A549 (cell line): ENCODE data around the gene AXIN2. TPM values are rescaled to one million over a fixed set of nuclear protein-coding genes. Genes with fewer than 3 reads are reported as not detected.

Experiments
- ATAC-seq, 2 experiments: fragments of 200-7000 bp in 1 of 2; fragments of >200 bp in 1 of 2; cut with Nextera tagmentation in 1 of 2; cut with Tn5 transposase in 1 of 2; 3 replicates each; pipeline versions ENCODE4 v1.8.0 to v1.9.1; 2018 to 2020; ENCODE audit warnings: mild to moderate bottlenecking in 1 of 2, moderate library complexity in 1 of 2
- CTCF ChIA-PET: fragments of 300-600 bp; sonication (Branson Sonifier 250); formaldehyde crosslinking; extraction: SDS; loops from one replicate; lab custom pipeline; 2021; ENCODE audit warnings: antibody characterized with exemption, inconsistent platforms; lab: Yijun Ruan, JAX
- POLR2A ChIA-PET: fragments of 350-600 bp; formaldehyde crosslinking; extraction: SDS; loops from one replicate; lab custom pipeline; 2021; ENCODE audit warnings: antibody characterized with exemption, inconsistent platforms; lab: Yijun Ruan, JAX
- DNase-seq, 2 experiments: peaks; one replicate each; pipeline versions ENCODE4 v3.0.0 to v3.0.0-alpha.2; 2011 to 2016; ENCODE audit warnings: low read depth in 1 of 2, low spot score in 1 of 2
- FAIRE-seq: peaks from 2 replicates; lab custom pipeline; 2011; peaks lifted over from hg19 to GRCh38; lab: Jason Lieb, UNC
- H3K27ac ChIP-seq, 2 experiments: fragments of >200 bp; sonication (Bioruptor Twin); formaldehyde crosslinking; 3 replicates each; pipeline ENCODE4 v1.5.1; 2016 to 2017
- H3K4me1 ChIP-seq: fragments of >200 bp; sonication (Bioruptor Twin); formaldehyde crosslinking; 3 replicates; pipeline ENCODE4 v1.6.1; 2016
- H3K4me2 ChIP-seq: fragments of >200 bp; sonication (Bioruptor Twin); formaldehyde crosslinking; 3 replicates; pipeline ENCODE4 v1.6.1; 2016
- H3K4me3 ChIP-seq: fragments of >200 bp; sonication (Bioruptor Twin); formaldehyde crosslinking; 3 replicates; pipeline ENCODE4 v1.5.1; 2016
- H3K9me3 ChIP-seq: fragments of >200 bp; sonication (Bioruptor Twin); formaldehyde crosslinking; 3 replicates; pipeline ENCODE4 v1.6.1; 2016
- CHD4 ChIP-seq: fragments of 200-600 bp; sonication (generic); IDR thresholded peaks from 2 replicates; pipeline ENCODE4 v1.6.1; 2016; ENCODE audit warnings: antibody characterized with exemption, mild to moderate bottlenecking, borderline replicate concordance
- EHF ChIP-seq: fragments of 250-450 bp; sonication (Bioruptor Pico); IDR thresholded peaks from 2 replicates; pipeline ENCODE4 v1.5.0; 2020; ENCODE audit warnings: mild to moderate bottlenecking
- EHMT2 ChIP-seq: fragments of 200-600 bp; sonication (generic); IDR thresholded peaks from 2 replicates; pipeline ENCODE4 v1.6.1; 2016; ENCODE audit warnings: antibody characterized with exemption, low read depth, mild to moderate bottlenecking, moderate library complexity
- EP300 ChIP-seq, 2 experiments: fragments of >200 bp; sonication (Bioruptor Twin); formaldehyde crosslinking; IDR thresholded peaks; 2 replicates in 1 of 2; 3 replicates in 1 of 2; pipeline ENCODE4 v1.6.1; 2016 to 2017
- ESRRA ChIP-seq: fragments of 150-350 bp; IDR thresholded peaks from 2 replicates; pipeline ENCODE4 v1.6.1; 2014; ENCODE audit warnings: mild to moderate bottlenecking, low read length, borderline replicate concordance
- FOSB ChIP-seq: fragments of 250-450 bp; sonication (Bioruptor Pico); IDR thresholded peaks from 2 replicates; pipeline ENCODE4 v1.5.0; 2020; ENCODE audit warnings: mild to moderate bottlenecking, moderate library complexity
- FOXS1 ChIP-seq: fragments of 250-450 bp; sonication (Bioruptor Pico); IDR thresholded peaks from 2 replicates; pipeline ENCODE4 v1.5.0; 2020; ENCODE audit warnings: mild to moderate bottlenecking, moderate library complexity
- HDAC2 ChIP-seq: fragments of 200-600 bp; sonication (generic); IDR thresholded peaks from 2 replicates; pipeline ENCODE4 v1.6.1; 2016
- HOXA7 ChIP-seq: fragments of 250-450 bp; sonication (Bioruptor Pico); IDR thresholded peaks from 2 replicates; pipeline ENCODE4 v1.5.0; 2020; ENCODE audit warnings: mild to moderate bottlenecking, moderate library complexity
- HOXB5 ChIP-seq: fragments of 250-450 bp; sonication (Bioruptor Pico); IDR thresholded peaks from 2 replicates; pipeline ENCODE4 v1.5.0; 2020; ENCODE audit warnings: mild to moderate bottlenecking, moderate library complexity
- JUNB ChIP-seq: fragments of >200 bp; sonication (Bioruptor Twin); formaldehyde crosslinking; IDR thresholded peaks from 2 replicates; pipeline ENCODE4 v1.6.1; 2016
- KDM5A ChIP-seq: fragments of 200-600 bp; sonication (generic); IDR thresholded peaks from 2 replicates; pipeline ENCODE4 v1.6.1; 2016; ENCODE audit warnings: antibody characterized with exemption, mild to moderate bottlenecking
- MAFK ChIP-seq: fragments of 450-650 bp; IDR thresholded peaks from 2 replicates; pipeline ENCODE4 v1.6.1; 2014; ENCODE audit not compliant: partially characterized antibody
- PHF8 ChIP-seq: fragments of 200-600 bp; sonication (generic); IDR thresholded peaks from 2 replicates; pipeline ENCODE4 v1.6.1; 2016; ENCODE audit warnings: low read depth, mild to moderate bottlenecking, antibody characterized with exemption, moderate library complexity, borderline replicate concordance
- RAD21 ChIP-seq, 2 experiments: fragments of >200 bp in 1 of 2; sonication (Bioruptor Twin) in 1 of 2; formaldehyde crosslinking in 1 of 2; IDR thresholded peaks in 1 of 2; conservative IDR thresholded peaks in 1 of 2; 2 replicates in 1 of 2; 3 replicates in 1 of 2; pipeline ENCODE4 v1.6.1; 2012 to 2018; ENCODE audit warnings: inconsistent platforms in 1 of 2
- RARB ChIP-seq: fragments of 250-450 bp; sonication (Bioruptor Pico); IDR thresholded peaks from 2 replicates; pipeline ENCODE4 v1.8.0; 2021; ENCODE audit warnings: mild to moderate bottlenecking, moderate library complexity
- RFX5 ChIP-seq: fragments of 450-650 bp; IDR thresholded peaks from 2 replicates; pipeline ENCODE4 v1.7.1; 2014; ENCODE audit warnings: antibody characterized with exemption, mild to moderate bottlenecking, moderate library complexity
- RNF2 ChIP-seq: fragments of 200-600 bp; sonication (generic); IDR thresholded peaks from 2 replicates; pipeline ENCODE4 v1.6.1; 2016; ENCODE audit warnings: low read depth, mild to moderate bottlenecking, antibody characterized with exemption, moderate library complexity, borderline replicate concordance
- SMC3 ChIP-seq: fragments of >200 bp; sonication (Bioruptor Twin); formaldehyde crosslinking; IDR thresholded peaks from 3 replicates; pipeline ENCODE4 v1.6.1; 2018; ENCODE audit warnings: inconsistent platforms
- SREBF2 ChIP-seq: fragments of 450-650 bp; IDR thresholded peaks from 2 replicates; pipeline ENCODE4 v1.6.1; 2014; ENCODE audit warnings: mild to moderate bottlenecking, moderate library complexity
- TP53 ChIP-seq: fragments of 250-450 bp; sonication (Bioruptor Pico); IDR thresholded peaks from 2 replicates; pipeline ENCODE4 v1.5.0; 2021; ENCODE audit warnings: mild to moderate bottlenecking, moderate library complexity
- ZSCAN20 ChIP-seq: fragments of 250-450 bp; sonication (Bioruptor Pico); IDR thresholded peaks from 2 replicates; pipeline ENCODE4 v1.8.0; 2022; ENCODE audit warnings: mild to moderate bottlenecking, moderate library complexity
- WGBS: methylation state at CpG from one replicate; pipeline ENCODE4 v1.1.6; 2017; ENCODE audit errors: missing lambda C conversion rate; 5-methylcytosine and 5-hydroxymethylcytosine counted together
- polyA plus RNA-seq, 4 experiments: library from polyadenylated mRNA; depleted of rRNA in 3 of 4; stranded (reverse); fragments of >200 nt; fragmentation: RNase III in 1 of 4; extraction: RNeasy Plus Mini Kit Qiagen cat#74134 plus additional on column Dnase treatment in 1 of 4; gene quantifications; 2 replicates in 3 of 4; 3 replicates in 1 of 4; pipeline ENCODE4 v1.2.3, GENCODE V29; 2011 to 2017
- TF ChIP-seq, protein P1 (sequence below): IDR thresholded peaks from 2 replicates; pipeline ENCODE4 v1.6.1; 2012; ENCODE audit warnings: low read depth, borderline replicate concordance
- TF ChIP-seq, protein P2 (sequence below): fragments of 250-450 bp; sonication (Bioruptor Pico); IDR thresholded peaks from 2 replicates; pipeline ENCODE4 v1.5.0; 2021; ENCODE audit warnings: mild to moderate bottlenecking, moderate library complexity, borderline replicate concordance
- TF ChIP-seq, protein P3 (sequence below): fragments of >200 bp; sonication (Bioruptor Twin); formaldehyde crosslinking; IDR thresholded peaks from 3 replicates; pipeline ENCODE4 v1.6.1; 2016
- TF ChIP-seq, protein P4 (sequence below): fragments of 150-350 bp; IDR thresholded peaks from 2 replicates; pipeline ENCODE4 v1.6.1; 2014; ENCODE audit warnings: low read depth, mild to moderate bottlenecking, low read length
- TF ChIP-seq, protein P5 (sequence below): fragments of 250-450 bp; sonication (Bioruptor Pico); IDR thresholded peaks from 2 replicates; pipeline ENCODE4 v1.5.0; 2020; ENCODE audit warnings: low read depth, mild to moderate bottlenecking, moderate library complexity
- TF ChIP-seq, protein P6 (sequence below): IDR thresholded peaks from 2 replicates; pipeline ENCODE4 v1.6.1; 2012
- TF ChIP-seq, protein P7 (sequence below): fragments of 450-650 bp; IDR thresholded peaks from 2 replicates; pipeline ENCODE4 v1.6.1; 2014; ENCODE audit warnings: antibody characterized with exemption

The AXIN2 gene
- polyA plus RNA-seq, 2 of the 4 experiments (the other 2 are of a cell fraction), result 4.0 to 4.9 TPM

DNA sequence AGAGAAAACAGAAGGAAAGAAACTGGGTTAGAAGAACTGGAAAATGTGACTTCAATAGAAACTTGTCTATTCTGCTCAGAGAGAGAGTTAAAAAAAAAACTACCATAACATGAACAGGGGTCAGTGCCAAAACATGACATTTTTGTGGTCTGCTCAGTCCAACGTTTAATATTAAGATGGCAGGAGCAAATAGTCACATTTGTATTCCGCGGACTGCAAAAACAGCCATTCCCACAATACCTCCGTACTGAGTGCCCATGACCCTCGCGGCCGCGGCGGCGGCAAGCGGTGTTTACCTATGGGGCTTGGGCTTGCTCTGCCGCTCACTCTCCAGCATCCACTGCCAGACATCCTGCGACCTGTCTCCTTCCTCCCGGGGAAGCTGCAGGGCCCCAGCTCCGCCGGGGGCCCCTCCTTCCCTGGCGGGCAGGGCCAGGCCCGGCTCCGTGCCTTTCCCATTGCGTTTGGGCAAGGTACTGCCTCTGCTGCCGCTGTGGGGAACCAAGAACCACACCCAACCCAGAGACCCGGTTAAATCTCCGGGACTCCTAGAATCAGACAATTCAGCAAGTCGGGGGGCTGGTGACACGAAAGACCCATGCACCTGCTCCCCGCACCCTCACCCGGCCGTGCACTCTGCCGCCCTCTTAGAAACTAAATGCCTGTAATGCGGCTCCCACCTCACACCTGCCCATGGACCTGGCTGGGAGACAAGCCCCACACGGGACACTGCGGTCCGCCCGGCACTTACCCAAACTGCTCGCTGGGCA, 24.7 kb downstream of the AXIN2 start:
- no peak for ATAC-seq
- 91% methylated on average over 34 of the region's 35 CpGs for WGBS
- ChIA-PET POLR2A (no interaction called here), CTCF (interaction anchor here (0.7 to 8.5 kb wide), 2 partner anchors 18 to 1158 kb away, joined by 3 to 54 read pairs; no protein-coding TSS in a partner anchor)
- peaks cover 2% of the 10 kb centered on the region; the same call in 1 of the 3 replicates for H3K4me1 ChIP-seq
- DNase-seq, result no peak
- H3K27ac ChIP-seq, result no peak overlapping the region
- H3K4me2 ChIP-seq, result no peak overlapping the region
- H3K9me3 ChIP-seq, result no peaks in the 10 kb centered on the region
- TF ChIP-seq HOXA7 (no peak), TP53 (no peak), RARB (CRISPR knock-in tag) (no peak), HDAC2 (no peak), MAFK (no peak), ZSCAN20 (CRISPR knock-in tag) (no peak), FOSB (no peak), SMC3 (no peak), HOXB5 (no peak), SREBF2 (no peak), CHD4 (no peak), RFX5 (no peak), JUNB (no peak), EP300 (IDR thresholded peaks at IDR 0.05) (no peak), EHMT2 (no peak)
- TF ChIP-seq, protein P1, sequence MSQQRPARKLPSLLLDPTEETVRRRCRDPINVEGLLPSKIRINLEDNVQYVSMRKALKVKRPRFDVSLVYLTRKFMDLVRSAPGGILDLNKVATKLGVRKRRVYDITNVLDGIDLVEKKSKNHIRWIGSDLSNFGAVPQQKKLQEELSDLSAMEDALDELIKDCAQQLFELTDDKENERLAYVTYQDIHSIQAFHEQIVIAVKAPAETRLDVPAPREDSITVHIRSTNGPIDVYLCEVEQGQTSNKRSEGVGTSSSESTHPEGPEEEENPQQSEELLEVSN, result no peak
- TF ChIP-seq, protein P2, sequence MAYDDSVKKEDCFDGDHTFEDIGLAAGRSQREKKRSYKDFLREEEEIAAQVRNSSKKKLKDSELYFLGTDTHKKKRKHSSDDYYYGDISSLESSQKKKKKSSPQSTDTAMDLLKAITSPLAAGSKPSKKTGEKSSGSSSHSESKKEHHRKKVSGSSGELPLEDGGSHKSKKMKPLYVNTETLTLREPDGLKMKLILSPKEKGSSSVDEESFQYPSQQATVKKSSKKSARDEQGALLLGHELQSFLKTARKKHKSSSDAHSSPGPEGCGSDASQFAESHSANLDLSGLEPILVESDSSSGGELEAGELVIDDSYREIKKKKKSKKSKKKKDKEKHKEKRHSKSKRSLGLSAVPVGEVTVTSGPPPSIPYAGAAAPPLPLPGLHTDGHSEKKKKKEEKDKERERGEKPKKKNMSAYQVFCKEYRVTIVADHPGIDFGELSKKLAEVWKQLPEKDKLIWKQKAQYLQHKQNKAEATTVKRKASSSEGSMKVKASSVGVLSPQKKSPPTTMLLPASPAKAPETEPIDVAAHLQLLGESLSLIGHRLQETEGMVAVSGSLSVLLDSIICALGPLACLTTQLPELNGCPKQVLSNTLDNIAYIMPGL (CRISPR knock-in tag), result no peak
- TF ChIP-seq, protein P3, sequence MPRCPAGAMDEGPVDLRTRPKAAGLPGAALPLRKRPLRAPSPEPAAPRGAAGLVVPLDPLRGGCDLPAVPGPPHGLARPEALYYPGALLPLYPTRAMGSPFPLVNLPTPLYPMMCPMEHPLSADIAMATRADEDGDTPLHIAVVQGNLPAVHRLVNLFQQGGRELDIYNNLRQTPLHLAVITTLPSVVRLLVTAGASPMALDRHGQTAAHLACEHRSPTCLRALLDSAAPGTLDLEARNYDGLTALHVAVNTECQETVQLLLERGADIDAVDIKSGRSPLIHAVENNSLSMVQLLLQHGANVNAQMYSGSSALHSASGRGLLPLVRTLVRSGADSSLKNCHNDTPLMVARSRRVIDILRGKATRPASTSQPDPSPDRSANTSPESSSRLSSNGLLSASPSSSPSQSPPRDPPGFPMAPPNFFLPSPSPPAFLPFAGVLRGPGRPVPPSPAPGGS, result no peak
- TF ChIP-seq, protein P4, sequence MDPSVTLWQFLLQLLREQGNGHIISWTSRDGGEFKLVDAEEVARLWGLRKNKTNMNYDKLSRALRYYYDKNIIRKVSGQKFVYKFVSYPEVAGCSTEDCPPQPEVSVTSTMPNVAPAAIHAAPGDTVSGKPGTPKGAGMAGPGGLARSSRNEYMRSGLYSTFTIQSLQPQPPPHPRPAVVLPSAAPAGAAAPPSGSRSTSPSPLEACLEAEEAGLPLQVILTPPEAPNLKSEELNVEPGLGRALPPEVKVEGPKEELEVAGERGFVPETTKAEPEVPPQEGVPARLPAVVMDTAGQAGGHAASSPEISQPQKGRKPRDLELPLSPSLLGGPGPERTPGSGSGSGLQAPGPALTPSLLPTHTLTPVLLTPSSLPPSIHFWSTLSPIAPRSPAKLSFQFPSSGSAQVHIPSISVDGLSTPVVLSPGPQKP, result no peak
- FAIRE-seq, result no peak
- no peak overlapping the region for H3K4me3 ChIP-seq

DNA sequence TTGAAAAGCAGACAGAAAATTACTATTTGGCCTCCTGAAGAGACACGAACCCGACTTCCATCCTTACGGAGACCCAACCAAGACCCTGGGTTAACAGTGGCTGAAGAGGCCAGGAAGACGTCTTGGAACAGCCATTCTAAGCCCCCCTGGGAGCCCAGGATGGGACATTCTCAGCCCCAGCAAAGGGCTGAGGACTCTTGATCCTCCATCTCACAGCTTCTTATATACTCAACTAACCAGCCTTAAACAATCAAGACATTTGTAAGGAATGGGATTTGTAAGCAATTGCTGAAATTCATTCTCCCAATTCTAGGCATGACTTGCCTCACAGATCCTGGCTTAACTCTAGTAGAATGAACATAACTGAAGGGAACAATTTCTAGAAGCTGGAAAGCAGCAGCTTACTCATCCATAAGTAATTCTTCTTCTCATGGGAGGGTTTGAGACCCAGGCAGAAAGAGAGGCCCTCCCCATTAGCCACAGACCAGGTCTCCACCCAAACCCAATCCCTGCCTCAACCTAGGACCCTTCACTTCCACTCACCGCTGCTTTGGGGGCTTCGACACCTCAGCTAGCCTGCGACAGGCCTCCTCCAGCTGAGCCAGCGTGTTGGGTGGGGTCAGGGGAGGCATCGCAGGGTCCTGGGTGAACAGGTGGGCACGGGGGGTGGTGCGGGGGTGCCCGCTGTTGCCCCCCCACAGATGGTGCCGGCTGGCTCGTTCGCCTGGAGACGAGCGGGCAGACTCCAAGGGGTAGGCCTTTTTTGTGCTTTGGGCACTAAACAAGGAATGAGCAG, 25.5 kb downstream of the AXIN2 start:
- no peak for ATAC-seq
- no peak for DNase-seq
- WGBS, result 80% methylated on average over 15 of the region's 17 CpGs
- peaks cover 7% of the 10 kb centered on the region; the same call in 1 of the 3 replicates for H3K4me1 ChIP-seq
- ChIA-PET POLR2A (no interaction called here), CTCF (interaction anchor here (0.6 kb wide), 1 partner anchor 242 kb away, joined by 3 read pairs; no protein-coding TSS in a partner anchor)
- no peaks in the 10 kb centered on the region for H3K9me3 ChIP-seq
- no peak overlapping the region for H3K27ac ChIP-seq
- H3K4me3 ChIP-seq, result no peak overlapping the region
- H3K4me2 ChIP-seq, result no peak overlapping the region
- no peak for FAIRE-seq
- no peak for TF ChIP-seq RARB (CRISPR knock-in tag)
- TF ChIP-seq SREBF2, result no peak
- TF ChIP-seq RAD21 (conservative IDR thresholded peaks at IDR 0.05 in 1 of 2, IDR thresholded peaks at IDR 0.05 in 1 of 2), result no peak
- TF ChIP-seq RNF2, result no peak
- no peak for TF ChIP-seq EHF
- TF ChIP-seq, protein P5, sequence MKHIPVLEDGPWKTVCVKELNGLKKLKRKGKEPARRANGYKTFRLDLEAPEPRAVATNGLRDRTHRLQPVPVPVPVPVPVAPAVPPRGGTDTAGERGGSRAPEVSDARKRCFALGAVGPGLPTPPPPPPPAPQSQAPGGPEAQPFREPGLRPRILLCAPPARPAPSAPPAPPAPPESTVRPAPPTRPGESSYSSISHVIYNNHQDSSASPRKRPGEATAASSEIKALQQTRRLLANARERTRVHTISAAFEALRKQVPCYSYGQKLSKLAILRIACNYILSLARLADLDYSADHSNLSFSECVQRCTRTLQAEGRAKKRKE, result no peak
- no peak for TF ChIP-seq ESRRA
- no peak for TF ChIP-seq EHMT2
- no peak for TF ChIP-seq KDM5A
- TF ChIP-seq, protein P6, sequence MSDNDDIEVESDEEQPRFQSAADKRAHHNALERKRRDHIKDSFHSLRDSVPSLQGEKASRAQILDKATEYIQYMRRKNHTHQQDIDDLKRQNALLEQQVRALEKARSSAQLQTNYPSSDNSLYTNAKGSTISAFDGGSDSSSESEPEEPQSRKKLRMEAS, result no peak
- TF ChIP-seq HOXB5, result no peak
- no peak for TF ChIP-seq PHF8
- TF ChIP-seq FOXS1 (CRISPR knock-in tag), result no peak
- TF ChIP-seq, protein P7, sequence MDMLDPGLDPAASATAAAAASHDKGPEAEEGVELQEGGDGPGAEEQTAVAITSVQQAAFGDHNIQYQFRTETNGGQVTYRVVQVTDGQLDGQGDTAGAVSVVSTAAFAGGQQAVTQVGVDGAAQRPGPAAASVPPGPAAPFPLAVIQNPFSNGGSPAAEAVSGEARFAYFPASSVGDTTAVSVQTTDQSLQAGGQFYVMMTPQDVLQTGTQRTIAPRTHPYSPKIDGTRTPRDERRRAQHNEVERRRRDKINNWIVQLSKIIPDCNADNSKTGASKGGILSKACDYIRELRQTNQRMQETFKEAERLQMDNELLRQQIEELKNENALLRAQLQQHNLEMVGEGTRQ, result no peak
